HepG2 (cell line): Measurements from ENCODE around the gene ZNF813. TPM values are rescaled to one million over a fixed set of nuclear protein-coding genes. Genes with fewer than 3 reads are reported as not detected.

ENCODE experiments used
- CREBL2 ChIP-seq: sonication (generic); formaldehyde crosslinking; IDR thresholded peaks from 2 replicates; pipeline ENCODE4 v1.8.1; 2023; ENCODE audit warnings: missing genetic modification reagents, mild to moderate bottlenecking, borderline replicate concordance
- KLF13 ChIP-seq: sonication (generic); formaldehyde crosslinking; IDR thresholded peaks from 2 replicates; pipeline ENCODE4 v1.4.0; 2020; ENCODE audit warnings: mild to moderate bottlenecking, missing genetic modification reagents
- MAFG ChIP-seq: sonication (generic); formaldehyde crosslinking; IDR thresholded peaks from 2 replicates; pipeline ENCODE4 v1.5.1; 2020; ENCODE audit warnings: mild to moderate bottlenecking, missing genetic modification reagents
- MTERF4 ChIP-seq: sonication (generic); formaldehyde crosslinking; IDR thresholded peaks from 2 replicates; pipeline ENCODE4 v1.8.0; 2023; ENCODE audit warnings: mild to moderate bottlenecking, missing genetic modification reagents
- NR2F2 ChIP-seq: IDR thresholded peaks from 2 replicates; pipeline ENCODE4 v1.6.1; 2012; ENCODE audit warnings: low read depth, inconsistent platforms, borderline replicate concordance
- RBFOX2 ChIP-seq: fragments of 200-400 bp; formaldehyde crosslinking; IDR thresholded peaks from 2 replicates; pipeline ENCODE4 v1.6.1; 2017; ENCODE audit warnings: low read depth, mild to moderate bottlenecking, low read length
- RCOR2 ChIP-seq: IDR thresholded peaks from 2 replicates; pipeline ENCODE4 v1.6.1; 2016; ENCODE audit warnings: missing biosample characterization, missing genetic modification reagents
- RORA ChIP-seq: sonication (generic); formaldehyde crosslinking; IDR thresholded peaks from 2 replicates; pipeline ENCODE4 v1.5.0; 2020; ENCODE audit warnings: mild to moderate bottlenecking, missing genetic modification reagents, moderate library complexity
- SRF ChIP-seq: IDR thresholded peaks from 2 replicates; pipeline ENCODE4 v1.6.1; 2011; ENCODE audit warnings: mild to moderate bottlenecking, low read depth, low read length, moderate library complexity
- TERF1 ChIP-seq: sonication (generic); formaldehyde crosslinking; IDR thresholded peaks from 2 replicates; pipeline ENCODE4 v1.8.0; 2022; ENCODE audit warnings: mild to moderate bottlenecking, missing genetic modification reagents, moderate library complexity
- ZBTB39 ChIP-seq: sonication (generic); formaldehyde crosslinking; IDR thresholded peaks from 2 replicates; pipeline ENCODE4 v1.5.0; 2020; ENCODE audit warnings: missing genetic modification reagents
- ZHX1 ChIP-seq: sonication (generic); formaldehyde crosslinking; IDR thresholded peaks from 2 replicates; pipeline ENCODE4 v1.8.1; 2022; ENCODE audit warnings: low read depth, mild to moderate bottlenecking, missing genetic modification reagents
- ZNF101 ChIP-seq: sonication (generic); formaldehyde crosslinking; IDR thresholded peaks from 2 replicates; pipeline ENCODE4 v1.4.0; 2020; ENCODE audit warnings: mild to moderate bottlenecking, low read depth, missing genetic modification reagents, borderline replicate concordance
- ZNF468 ChIP-seq: sonication (generic); formaldehyde crosslinking; IDR thresholded peaks from 2 replicates; pipeline ENCODE4 v1.8.0; 2022; ENCODE audit warnings: mild to moderate bottlenecking, moderate library complexity, missing genetic modification reagents
- ZNF746 ChIP-seq: sonication (generic); formaldehyde crosslinking; IDR thresholded peaks from 2 replicates; pipeline ENCODE4 v1.8.0; 2022; ENCODE audit warnings: mild to moderate bottlenecking, missing genetic modification reagents
- ZNF792 ChIP-seq: IDR thresholded peaks from 2 replicates; pipeline ENCODE4 v1.6.1; 2016
- ZSCAN22 ChIP-seq: sonication (generic); formaldehyde crosslinking; IDR thresholded peaks from 2 replicates; pipeline ENCODE4 v1.4.0; 2020; ENCODE audit warnings: mild to moderate bottlenecking, missing genetic modification reagents
- polyA plus RNA-seq, 8 experiments: library from polyadenylated mRNA; depleted of rRNA in 3 of 8; stranded (reverse) in 7 of 8; unstranded in 1 of 8; fragments of >200 nt; fragmentation: Illumina TruSeq in 4 of 8; extraction: Trizol in 4 of 8; gene quantifications; 2 replicates each; pipeline versions ENCODE4 v1.2.1 to v1.2.3, GENCODE V29; 2011 to 2016; ENCODE audit warnings: low read depth in 4 of 8, missing spikeins in 1 of 8, mixed read lengths in 1 of 8; ENCODE audit not compliant: insufficient read depth in 1 of 8
- total RNA-seq, 5 experiments: library from RNA; depleted of rRNA; stranded (reverse); fragments of >200 nt; fragmentation: Illumina TruSeq; extraction: Trizol; gene quantifications; 2 replicates each; pipeline ENCODE4 v1.2.3, GENCODE V29; 2016; ENCODE audit warnings: low read depth in 1 of 5
- TF ChIP-seq, protein P1 (sequence below): IDR thresholded peaks from 2 replicates; pipeline ENCODE4 v1.6.1; 2016; ENCODE audit warnings: mild to moderate bottlenecking, missing biosample characterization, missing genetic modification reagents
- TF ChIP-seq, protein P2 (sequence below): sonication (generic); formaldehyde crosslinking; IDR thresholded peaks from 2 replicates; pipeline ENCODE4 v1.5.0; 2020; ENCODE audit warnings: mild to moderate bottlenecking, missing genetic modification reagents, moderate library complexity

The ZNF813 gene
- total and polyA plus RNA-seq, 2 of the 13 experiments (the other 11 are each of a cell fraction or from before 2014, with no cell fraction given) = 2.1 to 8.9 TPM

DNA sequence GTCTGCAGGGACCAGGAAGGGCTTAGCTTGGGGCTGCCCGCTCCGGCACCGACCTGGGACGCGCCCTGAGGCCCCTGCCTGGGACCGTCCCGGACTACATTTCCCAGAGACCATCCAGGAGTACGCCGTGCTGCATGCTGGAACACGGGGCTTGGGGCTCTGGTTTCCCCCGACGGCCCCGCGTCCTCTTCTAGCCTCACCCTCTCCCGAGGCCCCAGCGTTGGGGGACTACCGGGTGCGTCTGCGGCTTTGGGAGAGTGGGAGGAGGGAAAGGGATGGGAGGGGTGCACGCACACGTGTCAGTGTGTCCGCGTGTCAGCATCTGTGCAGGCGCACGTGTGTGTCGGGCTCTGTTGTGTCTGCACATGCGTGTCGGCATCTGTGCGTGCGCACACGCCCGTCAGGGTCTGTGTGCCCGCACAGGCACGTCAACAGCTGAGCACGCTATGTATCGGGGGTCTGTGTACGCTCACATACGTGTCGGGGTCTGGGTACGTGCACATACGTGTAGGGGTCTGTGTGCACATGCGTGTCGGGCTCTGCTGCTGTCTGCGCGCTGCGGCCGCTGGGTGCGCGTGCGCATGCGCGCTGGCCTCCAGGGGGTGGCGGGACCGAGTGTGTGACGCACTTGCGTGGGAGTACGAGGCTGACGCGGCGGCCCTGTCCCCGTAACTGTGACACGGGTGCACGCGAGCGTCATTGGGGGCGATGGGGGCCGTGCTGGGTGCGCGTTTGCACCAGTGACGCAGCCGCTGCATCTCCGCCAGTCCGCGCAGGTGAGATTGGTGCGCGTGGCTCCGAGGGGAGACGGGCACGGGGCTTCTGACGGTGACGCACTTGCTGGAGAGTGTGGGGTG, 70.2 kb downstream of the ZNF813 start, which contains the start of gene ZNF331 (continued):
- TF ChIP-seq RORA (CRISPR knock-in tag) = no peak
- TF ChIP-seq ZNF792 (CRISPR knock-in tag) = no peak
- no peak for TF ChIP-seq ZBTB39
- TF ChIP-seq TERF1 (CRISPR knock-in tag) = no peak
- no peak for TF ChIP-seq KLF13 (CRISPR knock-in tag)
- TF ChIP-seq ZSCAN22 = no peak
- TF ChIP-seq ZHX1 (CRISPR knock-in tag) = peak; percentile 93; the same call in 1 of the 2 replicates
- TF ChIP-seq, protein P1, sequence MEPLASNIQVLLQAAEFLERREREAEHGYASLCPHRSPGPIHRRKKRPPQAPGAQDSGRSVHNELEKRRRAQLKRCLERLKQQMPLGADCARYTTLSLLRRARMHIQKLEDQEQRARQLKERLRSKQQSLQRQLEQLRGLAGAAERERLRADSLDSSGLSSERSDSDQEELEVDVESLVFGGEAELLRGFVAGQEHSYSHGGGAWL = no peak
- peak; percentile 75; the same call in 1 of the 2 replicates for TF ChIP-seq ZNF468 (CRISPR knock-in tag)
- peak; percentile 95; the same call in 1 of the 2 replicates for TF ChIP-seq CREBL2 (CRISPR knock-in tag)
- no peak for TF ChIP-seq SRF
- peak; percentile 88 for TF ChIP-seq RBFOX2
- TF ChIP-seq MAFG (CRISPR knock-in tag) = no peak
- no peak for TF ChIP-seq RCOR2 (CRISPR knock-in tag)
- TF ChIP-seq MTERF4 (CRISPR knock-in tag) = peak; percentile 65
- no peak for TF ChIP-seq NR2F2
- no peak for TF ChIP-seq ZNF101
- TF ChIP-seq ZNF746 = no peak; the same call in 1 of the 2 replicates
- TF ChIP-seq, protein P2, sequence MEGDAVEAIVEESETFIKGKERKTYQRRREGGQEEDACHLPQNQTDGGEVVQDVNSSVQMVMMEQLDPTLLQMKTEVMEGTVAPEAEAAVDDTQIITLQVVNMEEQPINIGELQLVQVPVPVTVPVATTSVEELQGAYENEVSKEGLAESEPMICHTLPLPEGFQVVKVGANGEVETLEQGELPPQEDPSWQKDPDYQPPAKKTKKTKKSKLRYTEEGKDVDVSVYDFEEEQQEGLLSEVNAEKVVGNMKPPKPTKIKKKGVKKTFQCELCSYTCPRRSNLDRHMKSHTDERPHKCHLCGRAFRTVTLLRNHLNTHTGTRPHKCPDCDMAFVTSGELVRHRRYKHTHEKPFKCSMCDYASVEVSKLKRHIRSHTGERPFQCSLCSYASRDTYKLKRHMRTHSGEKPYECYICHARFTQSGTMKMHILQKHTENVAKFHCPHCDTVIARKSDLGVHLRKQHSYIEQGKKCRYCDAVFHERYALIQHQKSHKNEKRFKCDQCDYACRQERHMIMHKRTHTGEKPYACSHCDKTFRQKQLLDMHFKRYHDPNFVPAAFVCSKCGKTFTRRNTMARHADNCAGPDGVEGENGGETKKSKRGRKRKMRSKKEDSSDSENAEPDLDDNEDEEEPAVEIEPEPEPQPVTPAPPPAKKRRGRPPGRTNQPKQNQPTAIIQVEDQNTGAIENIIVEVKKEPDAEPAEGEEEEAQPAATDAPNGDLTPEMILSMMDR (CRISPR knock-in tag) = peak; percentile 47; the same call in 1 of the 2 replicates
